ENCODE data around the gene NCAM1. TPM values are rescaled to one million over a fixed set of nuclear protein-coding genes. Genes with fewer than 3 reads are reported as not detected.

Gene NCAM1
- total RNA-seq = 0.15 TPM in 1 of 2 replicates, not detected in the other

DNA sequence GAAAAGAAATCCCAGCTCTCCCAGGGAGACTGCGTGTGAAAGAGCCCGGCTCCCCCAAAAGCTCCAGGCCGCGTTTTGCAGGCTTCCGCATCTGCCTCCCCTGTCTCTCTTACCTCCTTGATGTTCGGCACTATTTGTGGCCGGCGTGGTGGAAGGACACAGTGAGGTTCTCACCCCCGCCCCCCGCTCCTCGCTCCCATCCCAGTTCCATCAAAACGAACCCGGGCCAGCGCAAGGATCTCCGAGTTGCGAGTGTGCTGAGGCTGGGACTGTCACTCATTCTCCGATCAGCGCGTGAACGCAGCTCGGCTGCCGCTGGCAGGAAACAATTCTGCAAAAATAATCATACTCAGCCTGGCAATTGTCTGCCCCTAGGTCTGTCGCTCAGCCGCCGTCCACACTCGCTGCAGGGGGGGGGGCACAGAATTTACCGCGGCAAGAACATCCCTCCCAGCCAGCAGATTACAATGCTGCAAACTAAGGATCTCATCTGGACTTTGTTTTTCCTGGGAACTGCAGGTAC is at the start of gene NCAM1:
NCAM1 (plus strand) TSS at position 275 of the 523 bp plus-strand sequence.

DNA sequence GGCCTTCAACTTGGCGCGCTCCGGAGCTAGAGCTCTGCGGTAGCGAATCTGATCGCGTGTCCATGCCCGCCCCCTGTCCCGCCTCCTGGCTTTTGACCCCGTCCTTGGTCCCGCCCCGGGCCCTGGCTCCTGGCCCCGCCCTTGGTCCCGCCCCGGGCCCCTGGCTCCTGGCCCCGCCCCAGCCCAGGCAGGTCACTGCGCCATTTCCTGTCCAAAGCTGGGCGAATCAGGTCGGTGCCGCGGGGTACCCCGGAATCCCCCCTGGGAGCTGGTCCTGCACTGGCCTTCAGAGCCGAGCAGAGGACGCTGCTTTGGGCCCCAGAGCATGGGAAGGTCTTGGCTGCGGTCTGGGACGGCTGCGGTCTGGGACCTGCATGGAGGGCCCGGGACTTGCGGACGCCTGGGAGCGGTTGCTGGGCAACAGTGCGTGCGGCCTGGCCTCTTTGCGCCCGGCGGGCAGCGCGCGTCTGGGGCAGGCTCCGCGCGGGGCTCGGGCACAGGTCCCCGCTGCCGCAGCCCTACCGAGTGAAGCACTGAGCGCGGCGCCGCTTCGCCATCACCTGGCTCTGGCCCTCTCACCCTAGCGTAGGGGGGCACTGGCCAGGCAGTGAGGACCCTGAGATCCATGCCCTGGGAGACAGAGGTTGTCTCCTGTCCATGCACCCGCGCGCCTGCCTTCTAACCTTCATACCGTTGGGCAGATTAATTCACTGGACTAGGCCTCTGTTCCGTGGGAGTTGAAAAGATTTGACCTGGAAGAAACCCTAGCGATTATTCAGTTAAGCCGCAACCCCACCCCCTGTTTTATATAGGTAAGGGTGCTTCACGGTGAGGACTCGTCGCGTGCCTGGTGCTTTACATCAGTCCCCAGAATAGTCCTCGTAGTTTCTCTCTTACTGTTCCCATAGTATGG is 353.4 kb downstream of the NCAM1 start, which contains the start of gene TTC12:
TTC12 (plus strand) TSS at position 195 of the 913 bp plus-strand sequence. CDS start 1,675 bp downstream, outside the sequence.

